HG02623 (cell line): Measurements from ENCODE around the gene HCN1.
"Not testable (repeated sequence)": the region's sequence is repeated elsewhere in the genome, so short reads cannot be mapped to it uniquely, and the experiment has no call there.

Source experiments
- ATAC-seq: cut with Tn5 transposase; IDR thresholded peaks from one replicate; pipeline ENCODE4 v1.9.1; 2021; ENCODE audit warnings: moderate library complexity; ENCODE audit not compliant: unreplicated experiment

Gene HCN1

DNA sequence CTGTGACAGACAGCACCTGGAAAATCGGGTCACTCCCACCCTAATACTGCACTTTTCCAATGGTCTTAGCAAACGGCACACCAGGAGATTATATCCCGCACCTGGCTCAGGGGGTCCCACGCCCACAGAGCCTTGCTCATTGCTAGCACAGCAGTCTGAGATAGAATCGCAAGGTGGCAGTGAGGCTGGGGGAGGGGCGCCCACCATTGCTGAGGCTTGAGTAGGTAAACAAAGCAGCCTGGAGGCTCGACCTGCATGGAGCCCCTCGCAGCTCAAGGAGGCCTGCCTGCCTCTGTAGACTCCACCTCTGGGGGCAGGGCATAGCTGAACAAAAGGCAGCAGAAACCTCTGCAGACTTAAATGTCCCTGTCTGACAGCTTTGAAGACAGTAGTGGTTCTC, 383.6 kb downstream of the HCN1 start:
- ATAC-seq, result not testable (repeated sequence)

- no peak for ATAC-seq
These were observed 400.9 kb downstream of the HCN1 start for GRCh38 chr5:45295231-45295630.

GRCh38 chr5:45288746-45289145, 407.4 kb downstream of the HCN1 start:
- ATAC-seq, result no peak

DNA sequence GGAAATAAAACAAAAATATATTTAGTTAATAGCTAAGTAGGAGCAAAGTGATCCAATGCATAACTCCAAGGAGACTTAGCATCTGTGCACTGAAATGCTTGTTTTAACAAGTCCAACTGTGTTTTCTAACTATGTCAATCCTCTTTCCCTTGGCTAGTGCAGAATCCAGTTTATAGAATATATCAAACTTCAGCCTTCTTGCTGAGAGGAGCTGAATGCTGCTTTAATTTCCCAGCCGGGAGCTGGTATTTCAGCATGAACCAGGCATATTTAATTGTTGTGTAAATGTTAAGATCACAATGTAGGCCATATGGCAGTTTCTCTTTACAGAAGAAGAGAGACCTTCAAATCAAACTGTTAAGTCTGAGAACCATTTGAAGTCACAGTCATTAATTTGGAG, 411.7 kb downstream of the HCN1 start:
- no peak for ATAC-seq

DNA sequence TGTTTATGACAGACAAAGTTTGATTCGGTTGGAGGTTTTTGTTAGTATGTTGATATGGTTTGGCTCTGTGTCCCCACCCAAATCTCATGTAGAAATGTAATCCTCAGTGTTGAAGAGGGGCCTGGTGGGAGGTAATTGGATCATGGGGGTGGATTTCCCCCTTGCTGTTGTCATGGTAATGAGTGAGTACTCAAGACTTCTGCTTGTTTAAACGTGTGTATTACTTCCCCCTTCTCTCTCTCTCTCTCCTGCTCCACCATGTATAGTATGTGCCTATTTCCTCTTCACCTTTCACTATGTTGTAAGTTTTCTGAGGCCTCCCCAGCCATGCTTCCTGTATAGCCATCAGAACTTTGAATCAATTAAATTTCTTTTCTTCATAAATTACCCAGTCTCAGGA, 415.1 kb downstream of the HCN1 start:
- no peak for ATAC-seq

GRCh38 chr5:45279109-45279508, 417.1 kb downstream of the HCN1 start:
- no peak for ATAC-seq

GRCh38 chr5:45277860-45278259, 418.3 kb downstream of the HCN1 start:
- ATAC-seq, result no peak

DNA sequence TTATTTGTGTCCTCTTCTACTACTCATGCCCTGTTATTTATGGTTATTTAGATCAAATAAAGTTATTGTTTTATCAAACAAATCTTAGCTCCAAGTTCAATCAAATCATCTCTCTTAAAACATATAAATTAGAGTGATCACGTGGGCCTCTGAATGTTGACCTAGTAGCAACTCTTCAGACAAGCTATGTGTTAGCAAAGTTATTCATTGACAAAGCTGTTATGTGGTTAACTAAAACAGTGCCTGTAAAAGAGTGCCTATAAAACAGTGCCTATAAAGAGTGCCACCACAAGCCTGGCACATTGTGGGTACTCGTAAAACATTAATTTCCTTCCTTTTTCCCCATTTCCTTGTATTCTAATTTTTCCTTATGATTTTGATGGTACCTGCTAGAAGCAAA, 421.9 kb downstream of the HCN1 start:
- ATAC-seq, result no peak

- ATAC-seq, result no peak
These were observed 424.6 kb downstream of the HCN1 start for GRCh38 chr5:45271626-45272025.

- no peak for ATAC-seq
These were observed 431.7 kb downstream of the HCN1 start for GRCh38 chr5:45264447-45264846.

DNA sequence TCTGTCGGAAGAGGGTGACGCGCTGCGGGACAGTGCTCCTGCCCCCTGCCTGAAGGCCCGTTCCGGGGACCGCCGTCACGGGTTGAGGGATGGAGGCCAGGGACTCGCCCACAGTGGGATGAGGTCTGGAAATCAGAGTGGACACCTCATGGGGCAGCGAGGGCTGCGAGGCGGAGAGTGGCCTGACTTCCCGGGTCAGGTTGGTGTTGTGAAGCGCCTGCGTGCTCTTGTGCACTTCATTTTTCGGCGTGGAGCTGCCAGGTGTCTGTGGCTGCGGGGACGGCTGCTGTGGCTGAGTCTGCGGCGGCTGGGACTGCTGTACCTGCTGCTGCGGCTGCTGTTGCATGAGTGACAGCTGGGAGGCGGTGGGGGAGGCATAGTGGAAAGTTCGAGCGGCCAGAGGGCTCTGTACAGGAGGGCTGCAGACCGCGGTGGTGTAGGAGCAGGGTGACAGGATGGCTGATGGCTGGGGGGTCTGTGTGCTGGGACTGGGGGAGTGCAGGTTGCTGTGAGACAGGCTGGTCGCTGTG, 434.1 kb downstream of the HCN1 start:
- no peak for ATAC-seq

DNA sequence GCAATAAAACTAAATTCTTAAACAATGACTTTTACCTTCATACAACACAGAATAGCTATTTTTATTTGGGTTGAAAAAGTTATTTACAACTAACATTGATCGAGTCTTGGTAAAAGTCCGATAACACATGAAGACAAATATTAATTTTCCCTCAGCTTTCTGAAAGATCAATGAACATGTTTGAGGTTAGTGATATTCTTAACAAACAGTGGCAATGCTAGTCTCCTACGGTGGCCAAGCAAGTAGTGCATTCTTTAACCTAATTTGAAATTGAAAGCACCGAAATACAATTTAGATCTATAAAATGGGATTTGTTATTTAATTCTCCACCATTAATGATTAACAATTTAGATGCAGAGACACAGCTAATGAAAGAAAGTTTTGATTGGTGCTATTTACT, 435.1 kb downstream of the HCN1 start:
- ATAC-seq, result no peak

DNA sequence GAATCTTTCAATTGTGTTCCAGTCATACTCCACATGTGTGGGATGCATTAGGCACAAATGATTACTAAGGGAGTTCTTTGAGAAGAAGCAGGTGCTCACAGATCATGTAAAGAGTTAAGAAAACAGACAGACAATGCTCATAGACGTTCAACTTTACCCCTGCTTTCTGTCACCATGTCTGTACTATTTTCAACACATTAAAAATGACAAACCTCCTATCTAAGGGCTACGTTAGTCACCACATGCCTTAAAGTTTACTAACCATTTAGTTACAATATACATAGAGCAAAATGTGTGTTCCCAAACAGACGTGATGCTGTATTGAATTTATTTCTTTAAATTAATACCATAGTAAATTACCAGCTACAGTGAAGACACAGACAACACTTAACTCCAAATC, 435.9 kb downstream of the HCN1 start:
- no peak for ATAC-seq

DNA sequence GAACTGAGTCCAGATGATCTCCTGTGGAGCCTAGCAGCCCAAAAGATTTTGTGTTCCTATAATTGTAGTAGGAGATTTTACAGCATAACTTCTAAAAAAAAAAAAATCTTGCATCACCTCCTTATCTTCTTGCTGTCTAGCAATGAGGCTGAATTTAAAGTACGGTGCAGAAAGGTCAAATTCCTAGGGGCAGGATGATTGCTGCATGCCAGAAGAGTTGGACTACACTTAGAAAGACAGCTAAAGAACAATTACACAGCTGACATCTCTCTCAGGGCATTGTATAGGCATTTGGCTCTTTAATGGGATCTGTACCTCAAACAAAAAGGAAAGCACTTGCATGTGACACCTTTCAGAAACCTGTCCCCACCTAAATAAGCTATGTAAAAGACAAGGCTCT, 443.2 kb downstream of the HCN1 start:
- ATAC-seq, result no peak

DNA sequence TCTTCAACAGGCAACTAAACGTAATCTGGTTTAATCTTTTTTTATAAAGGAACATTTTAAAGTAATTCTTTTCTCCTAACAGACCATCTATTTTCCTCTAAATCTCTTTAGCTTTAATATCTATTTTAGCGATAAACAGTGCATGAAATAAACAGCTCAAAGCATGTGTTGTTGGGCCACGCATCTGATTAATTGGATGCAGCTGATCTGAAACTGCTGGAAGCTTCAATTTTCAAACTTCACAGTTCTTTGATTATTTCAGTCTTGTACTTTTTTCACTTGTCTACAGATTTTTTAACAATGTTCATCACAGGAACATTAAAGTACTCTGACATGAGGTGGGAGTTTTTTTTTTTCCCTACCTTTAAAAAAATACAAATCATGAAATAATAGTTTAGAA, 443.6 kb downstream of the HCN1 start:
- no peak for ATAC-seq

DNA sequence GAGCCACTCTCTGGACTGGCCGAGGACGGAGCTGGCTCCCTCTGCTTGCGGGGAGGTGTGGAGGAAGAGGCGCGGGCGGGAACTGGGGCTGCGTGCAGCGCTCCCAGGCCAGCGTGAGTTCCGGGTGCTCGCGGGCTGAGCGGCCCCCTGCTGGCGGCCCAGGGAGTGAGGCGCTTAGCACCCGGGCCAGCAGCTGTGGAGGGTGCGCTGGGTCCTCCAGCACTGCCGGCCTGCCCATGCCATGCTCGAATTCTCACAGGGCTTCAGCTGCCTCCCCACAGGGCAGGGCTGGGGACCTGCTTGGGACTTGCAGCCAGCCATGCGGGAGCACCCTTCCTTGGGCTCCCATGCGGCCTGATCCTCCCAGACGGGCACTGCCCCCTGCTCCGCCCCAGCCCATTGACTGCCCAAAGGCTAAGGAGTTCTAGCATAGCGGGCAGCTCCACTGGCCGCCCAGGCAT, 470.6 kb downstream of the HCN1 start:
- ATAC-seq, result no peak

- no peak for ATAC-seq
These were observed 490.7 kb downstream of the HCN1 start for GRCh38 chr5:45205403-45205961.
